Endothelial cell (in vitro differentiated cells): ENCODE measurements around the gene NLRP13. TPM values are rescaled to one million over a fixed set of nuclear protein-coding genes. Genes with fewer than 3 reads are reported as not detected.

ENCODE experiments used
- DNase-seq: peaks from one replicate; pipeline ENCODE4 v3.0.0; 2021; ENCODE audit warnings: low spot score
- H3K27ac Mint-ChIP-seq: one replicate; pipeline ENCODE4 v1.8.0; 2021; ENCODE audit warnings: mixed read lengths, inconsistent platforms; ENCODE audit not compliant: unreplicated experiment
- H3K27me3 Mint-ChIP-seq: one replicate; pipeline ENCODE4 v1.8.0; 2021; ENCODE audit warnings: mild to moderate bottlenecking, moderate library complexity, mixed read lengths, inconsistent platforms; ENCODE audit not compliant: unreplicated experiment
- H3K36me3 Mint-ChIP-seq: one replicate; pipeline ENCODE4 v1.8.0; 2021; ENCODE audit warnings: mild to moderate bottlenecking, low read depth, mixed read lengths, inconsistent platforms; ENCODE audit not compliant: unreplicated experiment
- H3K4me1 Mint-ChIP-seq: one replicate; pipeline ENCODE4 v1.8.0; 2021; ENCODE audit warnings: mild to moderate bottlenecking, mixed read lengths, inconsistent platforms; ENCODE audit not compliant: unreplicated experiment
- H3K4me3 Mint-ChIP-seq: one replicate; pipeline ENCODE4 v1.8.0; 2021; ENCODE audit warnings: mild to moderate bottlenecking, mixed read lengths, inconsistent platforms; ENCODE audit not compliant: unreplicated experiment
- H3K9me3 Mint-ChIP-seq: one replicate; pipeline ENCODE4 v1.8.0; 2021; ENCODE audit warnings: mixed read lengths, inconsistent platforms; ENCODE audit not compliant: unreplicated experiment
- long read RNA-seq: library from polyadenylated mRNA; unstranded; transcript quantifications from one replicate; pipeline ENCODE4 v2.0.0, GENCODE V29; 2020; ENCODE audit not compliant: unreplicated experiment
- total RNA-seq: library from RNA; stranded (reverse); fragmentation: NEBNext Ultra II Directional; extraction: Animal tissue kit (Norgen Biotek cat#: 25700); gene quantifications from one replicate; pipeline ENCODE4 v1.2.1, GENCODE V29; 2021; ENCODE audit not compliant: unreplicated experiment
- TF ChIP-seq, protein P1 (sequence below): fragments of 200-600 bp; sonication (generic); IDR thresholded peaks from one replicate; pipeline ENCODE4 v1.5.0; 2021; ENCODE audit warnings: antibody characterized with exemption; ENCODE audit not compliant: unreplicated experiment

NLRP13 gene, protein sequence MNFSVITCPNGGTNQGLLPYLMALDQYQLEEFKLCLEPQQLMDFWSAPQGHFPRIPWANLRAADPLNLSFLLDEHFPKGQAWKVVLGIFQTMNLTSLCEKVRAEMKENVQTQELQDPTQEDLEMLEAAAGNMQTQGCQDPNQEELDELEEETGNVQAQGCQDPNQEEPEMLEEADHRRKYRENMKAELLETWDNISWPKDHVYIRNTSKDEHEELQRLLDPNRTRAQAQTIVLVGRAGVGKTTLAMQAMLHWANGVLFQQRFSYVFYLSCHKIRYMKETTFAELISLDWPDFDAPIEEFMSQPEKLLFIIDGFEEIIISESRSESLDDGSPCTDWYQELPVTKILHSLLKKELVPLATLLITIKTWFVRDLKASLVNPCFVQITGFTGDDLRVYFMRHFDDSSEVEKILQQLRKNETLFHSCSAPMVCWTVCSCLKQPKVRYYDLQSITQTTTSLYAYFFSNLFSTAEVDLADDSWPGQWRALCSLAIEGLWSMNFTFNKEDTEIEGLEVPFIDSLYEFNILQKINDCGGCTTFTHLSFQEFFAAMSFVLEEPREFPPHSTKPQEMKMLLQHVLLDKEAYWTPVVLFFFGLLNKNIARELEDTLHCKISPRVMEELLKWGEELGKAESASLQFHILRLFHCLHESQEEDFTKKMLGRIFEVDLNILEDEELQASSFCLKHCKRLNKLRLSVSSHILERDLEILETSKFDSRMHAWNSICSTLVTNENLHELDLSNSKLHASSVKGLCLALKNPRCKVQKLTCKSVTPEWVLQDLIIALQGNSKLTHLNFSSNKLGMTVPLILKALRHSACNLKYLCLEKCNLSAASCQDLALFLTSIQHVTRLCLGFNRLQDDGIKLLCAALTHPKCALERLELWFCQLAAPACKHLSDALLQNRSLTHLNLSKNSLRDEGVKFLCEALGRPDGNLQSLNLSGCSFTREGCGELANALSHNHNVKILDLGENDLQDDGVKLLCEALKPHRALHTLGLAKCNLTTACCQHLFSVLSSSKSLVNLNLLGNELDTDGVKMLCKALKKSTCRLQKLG
- not detected for total RNA-seq
- long read RNA-seq = 0 reads

DNA sequence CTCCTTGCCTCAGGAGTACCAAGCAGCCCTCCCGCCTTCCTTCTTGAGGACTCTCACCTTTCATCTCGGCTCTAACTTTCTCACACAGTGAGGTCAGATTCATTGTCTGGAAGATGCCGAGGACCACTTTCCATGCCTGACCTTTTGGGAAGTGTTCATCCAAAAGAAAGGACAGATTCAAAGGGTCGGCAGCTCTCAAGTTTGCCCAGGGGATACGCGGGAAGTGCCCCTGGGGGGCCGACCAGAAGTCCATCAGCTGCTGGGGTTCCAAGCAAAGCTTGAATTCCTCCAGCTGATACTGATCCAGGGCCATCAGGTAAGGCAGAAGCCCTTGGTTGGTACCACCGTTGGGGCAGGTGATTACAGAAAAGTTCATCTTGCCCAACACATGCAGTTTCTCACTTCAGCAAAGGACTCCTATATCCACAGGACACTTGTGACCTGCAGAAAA lies at the start of gene NLRP13:
Gene NLRP13, minus strand, starts transcription at position 401 of the 451 bp plus-strand sequence. Its CDS starts 25 bp downstream, at position 376.
- peaks cover 2% of the 10 kb centered on the region for H3K27me3 Mint-ChIP-seq
- DNase-seq = no peak
- peak within 1 kb of the TSS; percentile 15 for H3K4me3 Mint-ChIP-seq
- no peak within 1 kb of the TSS for H3K27ac Mint-ChIP-seq
- peaks cover 29% of the 10 kb centered on the region for H3K9me3 Mint-ChIP-seq
- H3K4me1 Mint-ChIP-seq = no peaks in the 10 kb centered on the region
- TF ChIP-seq, protein P1, sequence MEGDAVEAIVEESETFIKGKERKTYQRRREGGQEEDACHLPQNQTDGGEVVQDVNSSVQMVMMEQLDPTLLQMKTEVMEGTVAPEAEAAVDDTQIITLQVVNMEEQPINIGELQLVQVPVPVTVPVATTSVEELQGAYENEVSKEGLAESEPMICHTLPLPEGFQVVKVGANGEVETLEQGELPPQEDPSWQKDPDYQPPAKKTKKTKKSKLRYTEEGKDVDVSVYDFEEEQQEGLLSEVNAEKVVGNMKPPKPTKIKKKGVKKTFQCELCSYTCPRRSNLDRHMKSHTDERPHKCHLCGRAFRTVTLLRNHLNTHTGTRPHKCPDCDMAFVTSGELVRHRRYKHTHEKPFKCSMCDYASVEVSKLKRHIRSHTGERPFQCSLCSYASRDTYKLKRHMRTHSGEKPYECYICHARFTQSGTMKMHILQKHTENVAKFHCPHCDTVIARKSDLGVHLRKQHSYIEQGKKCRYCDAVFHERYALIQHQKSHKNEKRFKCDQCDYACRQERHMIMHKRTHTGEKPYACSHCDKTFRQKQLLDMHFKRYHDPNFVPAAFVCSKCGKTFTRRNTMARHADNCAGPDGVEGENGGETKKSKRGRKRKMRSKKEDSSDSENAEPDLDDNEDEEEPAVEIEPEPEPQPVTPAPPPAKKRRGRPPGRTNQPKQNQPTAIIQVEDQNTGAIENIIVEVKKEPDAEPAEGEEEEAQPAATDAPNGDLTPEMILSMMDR = no peak
- H3K36me3 Mint-ChIP-seq = peaks cover 20% of the 10 kb centered on the region

DNA sequence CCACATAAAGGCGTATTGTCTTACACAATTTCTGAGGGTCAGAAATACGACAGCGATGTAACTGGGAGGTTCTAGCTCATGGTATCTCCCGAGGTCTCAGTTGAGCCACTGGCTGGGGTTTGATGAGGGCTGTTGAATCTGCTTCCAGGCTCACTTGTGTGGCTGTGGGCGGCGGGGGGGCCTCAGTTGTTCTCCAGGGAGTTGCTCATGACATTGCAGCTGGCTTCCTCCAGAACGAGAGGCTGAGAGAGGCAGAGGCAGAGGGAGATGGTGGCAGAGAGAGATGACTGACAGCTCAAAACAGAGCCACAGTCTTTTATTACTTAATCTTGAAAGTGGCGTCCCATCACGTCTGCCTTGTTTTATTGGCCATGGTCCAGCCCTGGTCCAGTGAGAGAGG lies 48.3 kb upstream of the NLRP13 start:
- Mint-ChIP-seq H3K36me3 (peaks cover 10% of the 10 kb centered on the region), H3K4me1 (no peaks in the 10 kb centered on the region), H3K27ac (no peak overlapping the region), H3K4me3 (no peak overlapping the region), H3K9me3 (peaks cover 23% of the 10 kb centered on the region), H3K27me3 (no peaks in the 10 kb centered on the region)
- TF ChIP-seq, protein P1 = no peak
- DNase-seq = no peak

DNA sequence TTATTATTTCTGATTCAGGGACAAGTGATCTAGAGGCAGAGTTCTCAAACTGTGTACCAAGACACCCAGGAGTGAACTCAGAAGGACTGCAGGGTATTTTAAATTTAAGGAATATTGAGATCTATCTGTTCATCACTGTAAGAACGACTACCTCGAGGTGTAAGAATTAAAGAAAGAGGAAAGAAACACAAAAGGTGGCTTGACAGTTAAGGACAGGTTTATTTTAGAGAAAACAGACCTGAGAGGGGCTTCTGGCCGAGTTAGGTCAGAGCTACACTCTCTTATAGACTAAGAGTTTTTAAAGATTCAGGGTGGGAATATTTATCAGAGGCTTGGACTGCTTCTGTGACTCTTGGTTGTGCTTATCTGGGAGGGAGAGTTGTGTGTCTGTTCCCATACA lies 41.8 kb upstream of the NLRP13 start:
- Mint-ChIP-seq H3K4me3 (no peak overlapping the region), H3K27me3 (peaks cover 6% of the 10 kb centered on the region), H3K9me3 (peaks cover 29% of the 10 kb centered on the region), H3K27ac (no peak overlapping the region), H3K4me1 (no peaks in the 10 kb centered on the region), H3K36me3 (peaks cover 10% of the 10 kb centered on the region)
- DNase-seq = no peak
- TF ChIP-seq, protein P1 = no peak

DNA sequence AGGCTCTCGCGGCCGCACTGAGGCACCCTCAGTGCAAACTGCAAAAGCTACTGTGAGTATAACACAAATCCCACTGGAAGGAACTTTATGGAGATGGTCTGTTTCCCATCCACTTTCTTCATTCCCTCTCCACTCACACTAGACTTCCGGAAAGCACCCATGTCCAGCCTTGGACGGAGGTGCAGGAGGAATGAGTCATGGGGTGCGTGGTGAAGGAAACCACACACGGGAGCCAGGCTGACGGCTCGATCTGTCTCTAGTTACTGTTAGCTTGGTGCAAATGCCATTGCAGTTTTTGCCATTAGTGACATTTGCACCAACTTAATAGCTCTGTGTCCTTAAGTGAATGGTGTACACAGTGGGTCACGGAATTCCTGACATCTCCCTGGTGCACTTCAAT lies 30.1 kb upstream of the NLRP13 start:
- Mint-ChIP-seq H3K36me3 (peaks cover 7% of the 10 kb centered on the region), H3K4me1 (no peaks in the 10 kb centered on the region), H3K4me3 (no peak overlapping the region), H3K27me3 (peaks cover 6% of the 10 kb centered on the region), H3K9me3 (peaks cover 21% of the 10 kb centered on the region), H3K27ac (no peak overlapping the region)
- TF ChIP-seq, protein P1 = no peak
- no peak for DNase-seq
